Activated CD8-positive, alpha-beta T cell treated with anti-CD3 and anti-CD28 coated beads for 36 hours (primary cell): ENCODE data around the gene RIMBP2. TPM values are rescaled to one million over a fixed set of nuclear protein-coding genes. Genes with fewer than 3 reads are reported as not detected.

Experiments used
- ATAC-seq: fragments of 200-7000 bp; cut with Tn5 transposase; one replicate; pipeline ENCODE4 v1.10.0; 2021; ENCODE audit warnings: mild to moderate bottlenecking, moderate library complexity
- CTCF ChIA-PET: fragments of 350-600 bp; sonication (Branson Sonifier 250); formaldehyde crosslinking; loops from one replicate; lab custom pipeline; 2021; ENCODE audit warnings: antibody characterized with exemption; lab: Charles Lee
- POLR2A ChIA-PET: fragments of 350-600 bp; sonication (Branson Sonifier 250); formaldehyde crosslinking; loops from one replicate; lab custom pipeline; 2021; ENCODE audit warnings: antibody characterized with exemption; lab: Charles Lee
- DNase-seq: peaks from one replicate; pipeline ENCODE4 v3.0.0-alpha.2; 2020
- H3K27ac Mint-ChIP-seq: one replicate; pipeline ENCODE4 v1.8.0; 2021; ENCODE audit warnings: mild to moderate bottlenecking, mixed read lengths
- H3K27me3 Mint-ChIP-seq: one replicate; pipeline ENCODE4 v1.8.0; 2021; ENCODE audit warnings: mixed read lengths
- H3K36me3 Mint-ChIP-seq: one replicate; pipeline ENCODE4 v1.8.0; 2021; ENCODE audit warnings: low read depth, mixed read lengths
- H3K4me1 Mint-ChIP-seq: one replicate; pipeline ENCODE4 v1.8.0; 2021; ENCODE audit warnings: low read depth, mixed read lengths
- H3K4me3 Mint-ChIP-seq: one replicate; pipeline ENCODE4 v1.8.0; 2021; ENCODE audit warnings: mild to moderate bottlenecking, moderate library complexity, mixed read lengths
- H3K9me3 Mint-ChIP-seq: one replicate; pipeline ENCODE4 v1.8.0; 2021; ENCODE audit warnings: mixed read lengths
- CTCF ChIP-seq: fragments of 200-600 bp; IDR thresholded peaks from one replicate; pipeline ENCODE4 v1.8.0; 2022; ENCODE audit warnings: antibody characterized with exemption, mild to moderate bottlenecking
- intact Hi-C: fragments of 100-400 bp; cut with micrococcal nuclease; formaldehyde crosslinking; loops from one replicate; pipeline ENCODE4 v1.10.0; 2022
- total RNA-seq, 2 experiments: library from RNA; stranded (reverse); gene quantifications; one replicate each; pipeline ENCODE4 v1.2.3, GENCODE V29; 2021

The RIMBP2 gene
- total RNA-seq, 2 experiments from 2014 or later, result not detected

GRCh38 chr12:130748786-130749185 is 32.7 kb upstream of the RIMBP2 start:
- no peak for TF ChIP-seq CTCF
- H3K36me3 Mint-ChIP-seq, result no peaks in the 10 kb centered on the region
- intact Hi-C loops, result loop anchor here (10.0 kb wide), 1 partner anchor 184 kb away; no protein-coding TSS in a partner anchor
- peaks cover 7% of the 10 kb centered on the region for H3K27me3 Mint-ChIP-seq
- no peak overlapping the region for H3K4me3 Mint-ChIP-seq
- CTCF ChIA-PET, result interaction anchor here (0.6 to 2.0 kb wide), 24 partner anchors 8 to 706 kb away, joined by 3 to 9 read pairs (median 4); no protein-coding TSS in a partner anchor
- peaks cover 6% of the 10 kb centered on the region for H3K4me1 Mint-ChIP-seq
- peaks cover 1% of the 10 kb centered on the region for H3K9me3 Mint-ChIP-seq
- ATAC-seq, result no peak
- no peak overlapping the region for H3K27ac Mint-ChIP-seq
- no peak for DNase-seq
- POLR2A ChIA-PET, result no interaction called here

GRCh38 chr12:130747867-130748740 is 32.0 kb upstream of the RIMBP2 start:
- Mint-ChIP-seq H3K27me3 (peaks cover 7% of the 10 kb centered on the region), H3K9me3 (no peaks in the 10 kb centered on the region), H3K4me3 (no peak overlapping the region), H3K27ac (no peak overlapping the region), H3K36me3 (no peaks in the 10 kb centered on the region), H3K4me1 (peaks cover 6% of the 10 kb centered on the region)
- ChIA-PET CTCF (interaction anchor here (0.6 to 2.0 kb wide), 35 partner anchors 9 to 706 kb away, joined by 3 to 9 read pairs (median 4); no protein-coding TSS in a partner anchor), POLR2A (no interaction called here)
- TF ChIP-seq CTCF, result peak; percentile 85
- ATAC-seq (peak; percentile 92), DNase-seq (peak; percentile 87)
- intact Hi-C loops, result loop anchor here (10.0 kb wide), 1 partner anchor 183 kb away; no protein-coding TSS in a partner anchor

GRCh38 chr12:130746546-130746945 is 30.4 kb upstream of the RIMBP2 start:
- Mint-ChIP-seq H3K27me3 (peaks cover 12% of the 10 kb centered on the region), H3K4me3 (no peak overlapping the region), H3K27ac (no peak overlapping the region), H3K36me3 (no peaks in the 10 kb centered on the region), H3K4me1 (peaks cover 6% of the 10 kb centered on the region), H3K9me3 (no peaks in the 10 kb centered on the region)
- CTCF ChIA-PET, result interaction anchor here (1.2 to 2.0 kb wide), 5 partner anchors 27 to 465 kb away, joined by 3 to 8 read pairs (median 4); no protein-coding TSS in a partner anchor
- TF ChIP-seq CTCF, result no peak
- ATAC-seq (no peak), DNase-seq (no peak)
- intact Hi-C loops, result loop anchor here (10.0 kb wide), 1 partner anchor 182 kb away; no protein-coding TSS in a partner anchor
- POLR2A ChIA-PET, result no interaction called here

- no peak for DNase-seq
- no peaks in the 10 kb centered on the region for H3K9me3 Mint-ChIP-seq
- no peak overlapping the region for H3K4me3 Mint-ChIP-seq
- no peak for ATAC-seq
- POLR2A ChIA-PET, result no interaction called here
- no peak overlapping the region for H3K27ac Mint-ChIP-seq
- no peak for TF ChIP-seq CTCF
- CTCF ChIA-PET, result interaction anchor here (1.2 kb wide), 1 partner anchor 30 kb away, joined by 3 read pairs; no protein-coding TSS in a partner anchor
- no peaks in the 10 kb centered on the region for H3K36me3 Mint-ChIP-seq
- intact Hi-C loops, result loop anchor here (10.0 kb wide), 1 partner anchor 181 kb away; no protein-coding TSS in a partner anchor
- peaks cover 12% of the 10 kb centered on the region for H3K27me3 Mint-ChIP-seq
- H3K4me1 Mint-ChIP-seq, result peaks cover 6% of the 10 kb centered on the region
Measured at GRCh38 chr12:130745921-130746320, 29.8 kb upstream of the RIMBP2 start.
